ENCODE results near the gene CELF2.

The CELF2 gene

GRCh38 chr10:11208908-11209829, 191.5 kb downstream of the CELF2 start:
- no peaks in the 10 kb centered on the region for H3K9me3 ChIP-seq (ENCODE audit: control insufficient read depth in 1 of 2, low read length in 2 of 2)
- H3K36me3 ChIP-seq (ENCODE audit: control insufficient read depth in 1 of 2, insufficient read depth in 2 of 2, low read length in 2 of 2): no peaks in the 10 kb centered on the region
- H3K27me3 ChIP-seq (ENCODE audit: low read depth, low read length): no peaks in the 10 kb centered on the region
- no peak overlapping the region for H3K27ac ChIP-seq (ENCODE audit: low read length)
- H3K4me1 ChIP-seq (ENCODE audit: control insufficient read depth in 1 of 2, insufficient read depth in 2 of 2, low read length in 2 of 2): peaks cover 13 to 18% of the 10 kb centered on the region in 2 donors
- H3K4me3 ChIP-seq (ENCODE audit: low read depth in 1 of 2, low read length in 2 of 2): no peak overlapping the region

DNA sequence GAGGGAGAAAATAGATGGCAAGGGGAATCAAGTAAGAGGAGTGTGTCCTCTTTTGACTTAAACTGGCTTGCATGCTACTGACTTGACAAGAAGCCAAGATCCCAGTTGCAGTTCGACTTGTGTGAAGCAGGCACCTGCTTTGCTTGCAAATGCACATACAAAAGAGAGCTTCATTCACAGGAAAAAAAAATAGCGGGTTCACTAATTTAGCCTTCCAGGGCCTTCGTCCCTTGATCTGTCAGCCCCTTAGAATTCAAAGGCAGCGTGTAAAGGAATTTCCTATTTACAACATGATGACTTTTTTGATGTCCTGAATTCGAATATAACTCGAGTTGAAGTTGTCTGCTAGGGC, 192.1 kb downstream of the CELF2 start:
- no peaks in the 10 kb centered on the region for H3K36me3 ChIP-seq (ENCODE audit: control insufficient read depth in 1 of 2, insufficient read depth in 2 of 2, low read length in 2 of 2)
- H3K27ac ChIP-seq (ENCODE audit: low read length): no peak overlapping the region
- no peaks in the 10 kb centered on the region for H3K27me3 ChIP-seq (ENCODE audit: low read depth, low read length)
- H3K4me1 ChIP-seq (ENCODE audit: control insufficient read depth in 1 of 2, insufficient read depth in 2 of 2, low read length in 2 of 2): peaks cover 13 to 18% of the 10 kb centered on the region in 2 donors
- no peak overlapping the region for H3K4me3 ChIP-seq (ENCODE audit: low read depth in 1 of 2, low read length in 2 of 2)
- no peaks in the 10 kb centered on the region for H3K9me3 ChIP-seq (ENCODE audit: control insufficient read depth in 1 of 2, low read length in 2 of 2)

GRCh38 chr10:11210211-11210922, 192.7 kb downstream of the CELF2 start:
- peaks cover 13 to 18% of the 10 kb centered on the region in 2 donors for H3K4me1 ChIP-seq (ENCODE audit: control insufficient read depth in 1 of 2, insufficient read depth in 2 of 2, low read length in 2 of 2)
- no peak overlapping the region for H3K4me3 ChIP-seq (ENCODE audit: low read depth in 1 of 2, low read length in 2 of 2)

DNA sequence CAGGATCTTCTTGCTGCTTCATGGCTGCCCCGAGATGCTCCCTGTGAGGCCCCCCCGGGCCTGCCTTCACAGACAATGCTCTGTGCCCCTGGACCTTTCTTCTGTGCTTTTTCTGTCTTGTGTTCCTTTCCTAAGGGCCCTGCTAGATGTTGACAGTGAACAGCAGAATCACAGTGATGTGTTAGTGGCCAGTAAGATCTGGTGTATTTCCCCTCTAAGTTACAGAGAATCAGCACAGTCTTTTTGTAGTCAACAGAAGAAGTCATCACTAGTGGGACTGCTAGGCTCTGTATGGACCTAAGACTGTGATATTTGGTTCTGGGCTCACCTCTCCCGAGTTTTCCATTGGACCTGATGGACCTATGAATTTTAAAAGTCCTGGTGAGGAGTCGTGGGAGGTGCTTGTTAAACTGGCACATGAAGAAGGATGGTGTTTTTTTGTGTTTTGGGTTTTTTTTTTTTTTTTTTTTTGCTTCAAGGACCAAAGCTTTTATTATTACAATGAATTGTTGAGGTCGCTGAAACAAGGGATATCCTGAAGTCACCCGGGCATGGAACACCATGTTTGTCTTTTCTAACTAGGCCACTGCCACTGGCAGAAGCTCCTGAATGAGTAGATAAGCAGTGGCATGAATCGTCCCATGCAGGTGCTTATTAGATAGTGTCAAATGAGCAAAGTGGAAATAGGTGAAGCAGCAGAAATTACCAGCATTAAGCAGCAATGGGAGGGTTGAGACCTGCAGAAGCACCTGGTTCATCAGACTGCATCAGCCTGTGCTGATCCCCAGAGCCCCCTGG, 194.8 kb downstream of the CELF2 start:
- H3K4me3 ChIP-seq (ENCODE audit: low read depth in 1 of 2, low read length in 2 of 2): no peak overlapping the region
- no peaks in the 10 kb centered on the region for H3K27me3 ChIP-seq (ENCODE audit: low read depth, low read length)
- H3K27ac ChIP-seq (ENCODE audit: low read length): no peak overlapping the region
- H3K4me1 ChIP-seq (ENCODE audit: control insufficient read depth in 1 of 2, insufficient read depth in 2 of 2, low read length in 2 of 2): peaks cover 13 to 18% of the 10 kb centered on the region in 2 donors
- no peaks in the 10 kb centered on the region for H3K9me3 ChIP-seq (ENCODE audit: control insufficient read depth in 1 of 2, low read length in 2 of 2)
- H3K36me3 ChIP-seq (ENCODE audit: control insufficient read depth in 1 of 2, insufficient read depth in 2 of 2, low read length in 2 of 2): peaks cover 0 to 4% of the 10 kb centered on the region in 2 donors

More at GRCh38 chr10:11210211-11210922, 192.7 kb downstream of the CELF2 start:
- Histone ChIP-seq H3K36me3 (ENCODE audit: control insufficient read depth in 1 of 2, insufficient read depth in 2 of 2, low read length in 2 of 2) (no peaks in the 10 kb centered on the region), H3K9me3 (ENCODE audit: control insufficient read depth in 1 of 2, low read length in 2 of 2) (no peaks in the 10 kb centered on the region), H3K27me3 (ENCODE audit: low read depth, low read length) (no peaks in the 10 kb centered on the region), H3K27ac (ENCODE audit: low read length) (no peak overlapping the region)

DNA sequence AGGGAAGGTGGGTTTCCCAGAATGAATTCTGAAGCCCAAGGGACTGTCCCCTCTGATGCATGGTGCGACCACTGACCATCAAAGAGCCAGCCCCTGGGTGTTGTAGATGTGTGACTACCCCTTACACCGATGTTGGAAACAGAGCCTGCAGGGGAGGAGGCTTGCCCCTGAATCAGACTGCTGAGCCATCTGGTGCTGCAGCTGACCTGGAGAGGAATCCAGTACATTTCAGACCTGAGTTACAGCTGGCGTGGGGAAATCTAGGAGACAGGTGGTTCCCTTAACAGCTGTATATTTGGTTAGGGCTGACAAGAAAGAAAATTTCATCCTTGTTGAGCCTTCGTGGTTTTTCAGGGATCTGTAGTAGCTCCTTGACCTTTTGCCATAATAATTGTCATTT, 195.5 kb downstream of the CELF2 start:
- Histone ChIP-seq H3K27me3 (ENCODE audit: low read depth, low read length) (no peaks in the 10 kb centered on the region), H3K36me3 (ENCODE audit: control insufficient read depth in 1 of 2, insufficient read depth in 2 of 2, low read length in 2 of 2) (peaks cover 3 to 5% of the 10 kb centered on the region in 2 donors), H3K27ac (ENCODE audit: low read length) (no peak overlapping the region), H3K9me3 (ENCODE audit: control insufficient read depth in 1 of 2, low read length in 2 of 2) (no peaks in the 10 kb centered on the region), H3K4me1 (ENCODE audit: control insufficient read depth in 1 of 2, insufficient read depth in 2 of 2, low read length in 2 of 2) (peaks cover 13 to 18% of the 10 kb centered on the region in 2 donors), H3K4me3 (ENCODE audit: low read depth in 1 of 2, low read length in 2 of 2) (no peak overlapping the region)

DNA sequence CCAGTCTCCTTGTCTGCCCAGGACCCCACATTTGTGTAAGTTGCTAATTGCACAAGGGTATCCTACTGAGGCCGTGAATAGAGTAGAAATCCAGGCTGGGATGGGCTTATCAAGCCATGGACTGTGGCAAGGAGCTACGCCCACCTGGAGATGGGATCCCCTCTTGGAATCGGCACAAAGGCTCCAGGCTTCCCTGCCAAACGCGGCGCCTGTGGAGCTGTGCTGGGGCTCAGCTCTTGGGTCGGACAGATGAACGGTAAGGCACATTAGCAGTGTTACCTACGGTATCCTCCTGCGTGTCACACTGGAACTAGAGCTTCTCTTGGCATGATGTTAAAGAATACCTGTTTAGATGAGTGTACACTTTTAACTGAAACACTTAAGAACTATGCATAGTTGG, 196.7 kb downstream of the CELF2 start:
- Histone ChIP-seq H3K4me1 (ENCODE audit: control insufficient read depth in 1 of 2, insufficient read depth in 2 of 2, low read length in 2 of 2) (peaks cover 13 to 18% of the 10 kb centered on the region in 2 donors), H3K27me3 (ENCODE audit: low read depth, low read length) (no peaks in the 10 kb centered on the region), H3K27ac (ENCODE audit: low read length) (no peak overlapping the region)

GRCh38 chr10:11215471-11215870, 197.8 kb downstream of the CELF2 start:
- H3K27ac ChIP-seq (ENCODE audit: low read length): no peak overlapping the region
- no peaks in the 10 kb centered on the region for H3K27me3 ChIP-seq (ENCODE audit: low read depth, low read length)
- H3K36me3 ChIP-seq (ENCODE audit: control insufficient read depth in 1 of 2, insufficient read depth in 2 of 2, low read length in 2 of 2): peaks cover 5 to 7% of the 10 kb centered on the region in 2 donors
- peaks cover 3 to 8% of the 10 kb centered on the region in 2 donors for H3K4me1 ChIP-seq (ENCODE audit: control insufficient read depth in 1 of 2, insufficient read depth in 2 of 2, low read length in 2 of 2)
- no peak overlapping the region for H3K4me3 ChIP-seq (ENCODE audit: low read depth in 1 of 2, low read length in 2 of 2)
- no peaks in the 10 kb centered on the region for H3K9me3 ChIP-seq (ENCODE audit: control insufficient read depth in 1 of 2, low read length in 2 of 2)

More for the DNA sequence above, 196.7 kb downstream of the CELF2 start:
- Histone ChIP-seq H3K9me3 (ENCODE audit: control insufficient read depth in 1 of 2, low read length in 2 of 2) (no peaks in the 10 kb centered on the region), H3K36me3 (ENCODE audit: control insufficient read depth in 1 of 2, insufficient read depth in 2 of 2, low read length in 2 of 2) (peaks cover 5 to 7% of the 10 kb centered on the region in 2 donors), H3K4me3 (ENCODE audit: low read depth in 1 of 2, low read length in 2 of 2) (no peak overlapping the region)

GRCh38 chr10:11217521-11217920, 199.8 kb downstream of the CELF2 start:
- Histone ChIP-seq H3K27me3 (ENCODE audit: low read depth, low read length) (no peaks in the 10 kb centered on the region), H3K36me3 (ENCODE audit: control insufficient read depth in 1 of 2, insufficient read depth in 2 of 2, low read length in 2 of 2) (peaks cover 7 to 8% of the 10 kb centered on the region in 2 donors), H3K27ac (ENCODE audit: low read length) (no peak overlapping the region), H3K4me3 (ENCODE audit: low read depth in 1 of 2, low read length in 2 of 2) (no peak overlapping the region), H3K4me1 (ENCODE audit: control insufficient read depth in 1 of 2, insufficient read depth in 2 of 2, low read length in 2 of 2) (no peaks in the 10 kb centered on the region), H3K9me3 (ENCODE audit: control insufficient read depth in 1 of 2, low read length in 2 of 2) (no peaks in the 10 kb centered on the region)

- peaks cover 7 to 8% of the 10 kb centered on the region in 2 donors for H3K36me3 ChIP-seq (ENCODE audit: control insufficient read depth in 1 of 2, insufficient read depth in 2 of 2, low read length in 2 of 2)
Observed at GRCh38 chr10:11218395-11218794, 200.7 kb downstream of the CELF2 start.

DNA sequence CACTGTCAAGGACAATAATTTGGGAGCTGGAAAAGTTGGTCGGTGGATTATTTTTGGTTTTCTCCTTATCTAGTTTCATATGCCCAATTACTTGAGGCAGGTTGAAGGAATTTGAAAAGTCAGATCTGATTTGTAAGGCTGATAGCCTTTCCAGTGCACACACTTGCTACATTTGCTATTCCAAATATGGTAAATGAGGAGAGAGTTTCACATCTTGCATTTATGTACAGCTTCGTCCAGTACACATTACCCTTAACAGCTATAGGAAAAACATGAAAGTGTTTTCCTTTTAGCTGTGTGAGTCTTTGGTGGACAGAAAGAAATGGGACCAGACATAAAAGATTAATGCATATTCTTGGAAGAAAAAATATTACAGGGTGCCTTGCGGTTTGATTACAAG, 201.8 kb downstream of the CELF2 start:
- no peaks in the 10 kb centered on the region for H3K27me3 ChIP-seq (ENCODE audit: low read depth, low read length)
- H3K36me3 ChIP-seq (ENCODE audit: control insufficient read depth in 1 of 2, insufficient read depth in 2 of 2, low read length in 2 of 2): peaks cover 7 to 8% of the 10 kb centered on the region in 2 donors

More at GRCh38 chr10:11218395-11218794, 200.7 kb downstream of the CELF2 start:
- Histone ChIP-seq H3K4me1 (ENCODE audit: control insufficient read depth in 1 of 2, insufficient read depth in 2 of 2, low read length in 2 of 2) (no peaks in the 10 kb centered on the region), H3K9me3 (ENCODE audit: control insufficient read depth in 1 of 2, low read length in 2 of 2) (no peaks in the 10 kb centered on the region), H3K27ac (ENCODE audit: low read length) (no peak overlapping the region), H3K27me3 (ENCODE audit: low read depth, low read length) (no peaks in the 10 kb centered on the region), H3K4me3 (ENCODE audit: low read depth in 1 of 2, low read length in 2 of 2) (no peak overlapping the region)

GRCh38 chr10:11223081-11223480, 205.4 kb downstream of the CELF2 start:
- Histone ChIP-seq H3K4me1 (ENCODE audit: control insufficient read depth in 1 of 2, insufficient read depth in 2 of 2, low read length in 2 of 2) (peaks cover 10 to 11% of the 10 kb centered on the region in 2 donors), H3K9me3 (ENCODE audit: control insufficient read depth in 1 of 2, low read length in 2 of 2) (no peaks in the 10 kb centered on the region), H3K27me3 (ENCODE audit: low read depth, low read length) (no peaks in the 10 kb centered on the region), H3K4me3 (ENCODE audit: low read depth in 1 of 2, low read length in 2 of 2) (no peak overlapping the region), H3K27ac (ENCODE audit: low read length) (no peak overlapping the region), H3K36me3 (ENCODE audit: control insufficient read depth in 1 of 2, insufficient read depth in 2 of 2, low read length in 2 of 2) (peaks cover 3 to 5% of the 10 kb centered on the region in 2 donors)

More for the DNA sequence above, 201.8 kb downstream of the CELF2 start:
- Histone ChIP-seq H3K9me3 (ENCODE audit: control insufficient read depth in 1 of 2, low read length in 2 of 2) (no peaks in the 10 kb centered on the region), H3K4me3 (ENCODE audit: low read depth in 1 of 2, low read length in 2 of 2) (no peak overlapping the region), H3K4me1 (ENCODE audit: control insufficient read depth in 1 of 2, insufficient read depth in 2 of 2, low read length in 2 of 2) (no peaks in the 10 kb centered on the region), H3K27ac (ENCODE audit: low read length) (no peak overlapping the region)
